T-helper 1 cell treated with Interleukin-12 subunit alpha and Interleukin-12 subunit beta and Interleukin-4 antibody, amounts not matched to agents 30 μg/mL and 1 μg/mL, for 36 hours (primary cell): ENCODE measurements around the gene MSI1.

Source experiments
- H3K27ac Mint-ChIP-seq: one replicate; pipeline ENCODE4 v1.8.0; 2021; ENCODE audit warnings: mild to moderate bottlenecking, mixed read lengths
- H3K27me3 Mint-ChIP-seq: one replicate; pipeline ENCODE4 v1.8.0; 2021; ENCODE audit warnings: low read depth, mixed read lengths
- H3K36me3 Mint-ChIP-seq: one replicate; pipeline ENCODE4 v1.8.0; 2021; ENCODE audit warnings: low read depth, mixed read lengths
- H3K4me1 Mint-ChIP-seq: one replicate; pipeline ENCODE4 v1.8.0; 2021; ENCODE audit warnings: low read depth, mixed read lengths
- H3K4me3 Mint-ChIP-seq: one replicate; pipeline ENCODE4 v1.8.0; 2021; ENCODE audit warnings: mild to moderate bottlenecking, moderate library complexity, mixed read lengths
- H3K9me3 Mint-ChIP-seq: one replicate; pipeline ENCODE4 v1.8.0; 2021; ENCODE audit warnings: mixed read lengths

Gene MSI1

DNA sequence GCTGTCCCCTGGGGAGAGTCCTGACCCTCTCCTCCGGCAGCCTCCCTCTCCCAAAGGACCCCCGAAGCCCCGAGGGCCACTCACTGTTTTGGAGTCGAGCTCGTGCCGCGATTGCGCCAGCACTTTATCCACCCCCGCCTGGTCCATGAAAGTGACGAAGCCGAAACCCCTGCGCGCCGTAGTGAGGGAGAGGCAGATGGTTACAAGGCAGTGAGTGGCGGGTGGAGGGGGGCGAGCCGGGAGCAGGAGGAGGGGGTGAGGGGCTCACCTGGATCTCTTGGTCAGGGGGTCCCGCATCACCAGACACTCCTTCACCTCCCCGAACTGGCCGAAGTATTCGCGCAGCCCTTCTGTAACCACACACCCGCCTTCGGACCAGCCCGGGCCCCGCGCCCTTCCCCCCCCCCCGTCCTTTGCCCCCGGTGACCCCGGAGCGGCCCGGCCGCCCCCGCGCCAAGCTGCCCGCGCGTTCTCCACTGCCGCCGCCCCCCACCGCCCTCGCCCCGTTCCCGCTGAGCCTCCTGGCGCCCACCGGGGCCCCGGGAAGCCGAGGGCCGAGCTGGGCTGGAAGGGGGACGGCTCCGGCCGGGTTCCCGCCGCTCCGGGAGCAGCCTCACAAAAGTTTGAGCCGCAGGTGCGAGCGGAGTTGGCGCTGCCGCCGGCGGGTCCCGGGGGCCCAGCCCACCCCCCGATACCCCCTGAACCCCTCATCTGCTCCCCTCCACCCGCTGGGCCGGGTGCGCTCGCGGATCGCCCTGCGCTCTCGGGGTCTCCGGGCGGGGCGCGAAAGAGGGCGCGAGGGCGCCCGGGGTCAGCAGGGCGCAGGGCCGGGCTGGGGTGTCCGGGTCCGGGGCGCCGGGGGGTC lies 808 bp downstream of the MSI1 start:
- no peak overlapping the region for H3K27ac Mint-ChIP-seq
- H3K27me3 Mint-ChIP-seq: peaks cover 85% of the 10 kb centered on the region
- H3K4me1 Mint-ChIP-seq: peaks cover 11% of the 10 kb centered on the region
- no peaks in the 10 kb centered on the region for H3K9me3 Mint-ChIP-seq
- no peak overlapping the region for H3K4me3 Mint-ChIP-seq
- H3K36me3 Mint-ChIP-seq: no peaks in the 10 kb centered on the region

DNA sequence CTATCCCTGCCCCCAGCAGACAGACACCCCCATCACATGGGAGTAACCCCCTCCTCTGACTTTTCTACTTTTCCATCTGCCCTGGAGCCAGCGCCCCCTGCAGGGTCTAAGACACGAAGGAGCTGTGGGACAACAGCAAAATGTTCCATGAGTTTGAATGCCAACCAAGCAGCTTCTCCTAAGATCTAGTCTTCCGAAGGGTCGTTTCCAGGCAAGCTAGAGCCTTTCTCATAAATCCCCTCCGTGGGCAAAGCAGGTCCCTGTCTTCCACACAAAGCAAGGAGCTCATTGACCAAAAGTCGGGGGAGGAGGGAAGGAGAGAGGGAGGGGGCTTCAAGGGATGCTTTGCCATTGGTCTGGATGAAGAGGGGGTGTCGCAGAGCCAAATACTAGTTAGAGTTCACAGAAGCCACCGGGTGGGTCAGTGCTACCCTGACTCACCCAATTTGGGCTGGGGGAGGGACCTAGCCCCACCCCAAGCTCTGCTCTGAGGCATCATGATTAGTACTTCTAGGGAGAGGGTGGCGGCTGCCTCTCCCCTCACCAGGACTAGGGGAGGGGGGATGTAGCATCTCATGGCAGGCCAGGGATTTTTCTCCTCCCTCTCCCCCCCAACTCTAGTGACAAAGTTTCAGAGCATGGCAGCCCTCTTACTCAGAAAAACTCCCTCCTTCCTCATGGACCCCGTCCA lies 1.6 kb downstream of the MSI1 start:
- H3K36me3 Mint-ChIP-seq: no peaks in the 10 kb centered on the region
- no peaks in the 10 kb centered on the region for H3K9me3 Mint-ChIP-seq
- no peak overlapping the region for H3K27ac Mint-ChIP-seq
- peaks cover 86% of the 10 kb centered on the region for H3K27me3 Mint-ChIP-seq
- peaks cover 11% of the 10 kb centered on the region for H3K4me1 Mint-ChIP-seq
- no peak overlapping the region for H3K4me3 Mint-ChIP-seq

DNA sequence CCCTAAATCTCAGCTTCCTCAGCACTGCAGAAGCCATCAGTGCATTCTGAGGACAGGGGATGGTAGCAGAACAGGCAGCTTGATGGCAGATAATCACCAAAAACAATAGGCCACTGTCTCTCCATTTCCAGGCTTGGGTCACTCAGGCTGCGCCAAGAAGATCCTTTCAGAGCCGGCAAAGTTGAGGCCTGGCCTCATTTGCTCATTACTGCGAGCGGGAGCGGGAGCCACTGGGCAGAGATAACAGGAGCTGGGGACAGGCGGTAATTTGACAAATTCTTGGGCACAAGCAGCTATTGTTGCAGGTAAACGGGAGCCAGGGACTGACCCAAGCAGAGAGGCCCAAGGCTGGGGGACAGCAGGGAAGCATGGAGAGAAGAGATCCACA lies 2.1 kb downstream of the MSI1 start:
- Mint-ChIP-seq H3K27me3 (peaks cover 86% of the 10 kb centered on the region), H3K36me3 (no peaks in the 10 kb centered on the region), H3K9me3 (no peaks in the 10 kb centered on the region), H3K4me3 (no peak overlapping the region), H3K4me1 (peaks cover 11% of the 10 kb centered on the region), H3K27ac (no peak overlapping the region)

- no peaks in the 10 kb centered on the region for H3K36me3 Mint-ChIP-seq
- H3K27ac Mint-ChIP-seq: no peak overlapping the region
- H3K4me3 Mint-ChIP-seq: no peak overlapping the region
- H3K27me3 Mint-ChIP-seq: peaks cover 83% of the 10 kb centered on the region
- H3K9me3 Mint-ChIP-seq: no peaks in the 10 kb centered on the region
- peaks cover 11% of the 10 kb centered on the region for H3K4me1 Mint-ChIP-seq
These were observed 2.6 kb downstream of the MSI1 start for GRCh38 chr12:120366341-120366705.

- Mint-ChIP-seq H3K27ac (no peak overlapping the region), H3K9me3 (no peaks in the 10 kb centered on the region), H3K36me3 (no peaks in the 10 kb centered on the region), H3K27me3 (peaks cover 82% of the 10 kb centered on the region), H3K4me3 (no peak overlapping the region), H3K4me1 (peaks cover 11% of the 10 kb centered on the region)
These were observed 3.2 kb downstream of the MSI1 start for GRCh38 chr12:120365675-120366340.

DNA sequence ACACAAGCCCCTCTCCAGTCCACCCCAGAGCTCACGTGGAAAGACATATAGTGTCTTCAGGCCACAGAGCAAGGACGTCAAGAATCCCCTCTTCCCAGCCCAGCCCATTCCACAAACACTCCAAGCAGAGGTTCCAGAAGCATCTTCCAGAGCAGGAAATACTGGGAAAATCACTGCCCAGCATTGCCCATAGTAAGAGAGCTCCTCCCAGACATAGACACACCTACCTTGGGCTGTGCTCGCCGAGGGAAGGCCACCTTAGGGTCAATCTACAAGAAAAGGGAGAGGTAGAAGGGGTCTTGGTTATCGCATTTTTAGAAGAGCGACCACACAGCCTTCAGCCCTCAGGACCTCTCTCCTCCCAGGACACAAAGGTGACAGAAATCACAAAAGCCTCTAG lies 4.5 kb downstream of the MSI1 start:
- Mint-ChIP-seq H3K4me3 (no peak overlapping the region), H3K27me3 (peaks cover 81% of the 10 kb centered on the region), H3K9me3 (no peaks in the 10 kb centered on the region), H3K36me3 (no peaks in the 10 kb centered on the region), H3K4me1 (peaks cover 3% of the 10 kb centered on the region), H3K27ac (no peak overlapping the region)

GRCh38 chr12:120363274-120363855 lies 5.6 kb downstream of the MSI1 start:
- no peaks in the 10 kb centered on the region for H3K9me3 Mint-ChIP-seq
- peaks cover 85% of the 10 kb centered on the region for H3K27me3 Mint-ChIP-seq
- H3K4me1 Mint-ChIP-seq: peaks cover 2% of the 10 kb centered on the region
- no peaks in the 10 kb centered on the region for H3K36me3 Mint-ChIP-seq
- no peak overlapping the region for H3K27ac Mint-ChIP-seq
- no peak overlapping the region for H3K4me3 Mint-ChIP-seq

DNA sequence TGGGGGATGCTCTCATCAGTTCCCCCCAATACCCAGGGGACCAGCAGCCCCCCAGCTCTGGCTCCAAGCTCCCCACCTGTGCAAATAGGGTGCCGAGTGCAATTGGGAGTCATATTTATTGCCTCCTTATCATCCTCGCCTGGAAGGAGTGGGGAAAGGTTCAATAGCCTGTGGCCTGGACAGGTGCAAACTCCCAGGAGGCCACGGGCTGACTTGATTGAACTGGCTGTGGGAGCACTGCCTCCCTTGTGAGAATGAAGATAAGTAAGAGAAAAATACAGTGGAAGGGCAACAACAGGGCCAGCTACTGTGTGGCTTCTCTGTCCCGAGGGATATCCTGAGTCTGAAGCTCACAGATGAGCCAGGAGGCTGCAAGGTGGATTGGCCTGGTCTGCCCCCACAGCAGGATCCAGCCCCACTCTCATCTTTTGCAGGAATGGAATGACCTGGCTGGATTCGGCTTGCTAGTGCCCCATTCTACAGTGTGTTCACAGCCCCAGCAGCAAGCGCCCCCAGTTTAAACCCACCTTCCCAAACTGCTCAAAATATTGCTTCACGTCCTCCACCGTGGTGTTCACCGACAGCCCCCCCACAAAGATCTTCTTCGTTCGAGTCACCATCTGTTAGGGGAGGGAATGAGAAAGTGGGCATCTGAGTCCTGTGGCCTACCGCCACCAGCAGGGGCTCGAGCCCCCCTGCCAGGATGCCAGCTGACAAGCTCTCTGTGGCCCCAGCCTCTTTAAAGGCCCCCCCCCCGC lies 6.3 kb downstream of the MSI1 start:
- Mint-ChIP-seq H3K36me3 (no peaks in the 10 kb centered on the region), H3K27me3 (peaks cover 89% of the 10 kb centered on the region), H3K4me3 (no peak overlapping the region), H3K27ac (no peak overlapping the region), H3K9me3 (no peaks in the 10 kb centered on the region), H3K4me1 (peaks cover 2% of the 10 kb centered on the region)

GRCh38 chr12:120361506-120362208 lies 7.3 kb downstream of the MSI1 start:
- H3K36me3 Mint-ChIP-seq: no peaks in the 10 kb centered on the region
- no peaks in the 10 kb centered on the region for H3K9me3 Mint-ChIP-seq
- no peak overlapping the region for H3K4me3 Mint-ChIP-seq
- H3K4me1 Mint-ChIP-seq: no peaks in the 10 kb centered on the region
- no peak overlapping the region for H3K27ac Mint-ChIP-seq
- H3K27me3 Mint-ChIP-seq: peaks cover 80% of the 10 kb centered on the region

- H3K27me3 Mint-ChIP-seq: peaks cover 55% of the 10 kb centered on the region
- no peaks in the 10 kb centered on the region for H3K36me3 Mint-ChIP-seq
- no peak overlapping the region for H3K4me3 Mint-ChIP-seq
- no peaks in the 10 kb centered on the region for H3K4me1 Mint-ChIP-seq
- no peak overlapping the region for H3K27ac Mint-ChIP-seq
- H3K9me3 Mint-ChIP-seq: no peaks in the 10 kb centered on the region
These were observed 9.8 kb downstream of the MSI1 start for GRCh38 chr12:120359128-120359527.

GRCh38 chr12:120358412-120359100 lies 10.4 kb downstream of the MSI1 start:
- no peak overlapping the region for H3K4me3 Mint-ChIP-seq
- H3K9me3 Mint-ChIP-seq: no peaks in the 10 kb centered on the region
- H3K27ac Mint-ChIP-seq: no peak overlapping the region
- H3K4me1 Mint-ChIP-seq: no peaks in the 10 kb centered on the region
- H3K36me3 Mint-ChIP-seq: no peaks in the 10 kb centered on the region
- H3K27me3 Mint-ChIP-seq: peaks cover 50% of the 10 kb centered on the region

- Mint-ChIP-seq H3K27me3 (peaks cover 35% of the 10 kb centered on the region), H3K9me3 (no peaks in the 10 kb centered on the region)
These were observed 11.9 kb downstream of the MSI1 start for GRCh38 chr12:120357104-120357503.

GRCh38 chr12:120356567-120357030 lies 12.4 kb downstream of the MSI1 start:
- Mint-ChIP-seq H3K4me1 (no peaks in the 10 kb centered on the region), H3K4me3 (no peak overlapping the region), H3K36me3 (no peaks in the 10 kb centered on the region), H3K27ac (no peak overlapping the region), H3K27me3 (peaks cover 30% of the 10 kb centered on the region), H3K9me3 (no peaks in the 10 kb centered on the region)

More at GRCh38 chr12:120357104-120357503, 11.9 kb downstream of the MSI1 start:
- Mint-ChIP-seq H3K36me3 (no peaks in the 10 kb centered on the region), H3K4me3 (no peak overlapping the region), H3K4me1 (no peaks in the 10 kb centered on the region), H3K27ac (no peak overlapping the region)
